ENCODE data around the gene SBK3. TPM values are rescaled to one million over a fixed set of nuclear protein-coding genes. Genes with fewer than 3 reads are reported as not detected.

Gene SBK3
- total RNA-seq, 1 donor from 2014 or later, result 3.6 TPM

GRCh38 chr19:55492362-55492944, 52.9 kb downstream of the SBK3 start:
- Mint-ChIP-seq H3K9me3 (ENCODE audit: unreplicated experiment) (no peaks in the 10 kb centered on the region), H3K27ac (ENCODE audit: unreplicated experiment) (no peak overlapping the region), H3K4me1 (ENCODE audit: unreplicated experiment) (peaks cover 3% of the 10 kb centered on the region), H3K4me3 (ENCODE audit: unreplicated experiment) (no peak overlapping the region), H3K27me3 (ENCODE audit: unreplicated experiment) (peaks cover 2% of the 10 kb centered on the region), H3K36me3 (ENCODE audit: low read depth, unreplicated experiment) (no peaks in the 10 kb centered on the region)
- no peak for DNase-seq (ENCODE audit: low spot score)
- TF ChIP-seq CTCF (IDR thresholded peaks at IDR 0.05; ENCODE audit: unreplicated experiment), result no peak

GRCh38 chr19:55491546-55492360, 53.6 kb downstream of the SBK3 start:
- no peak for TF ChIP-seq CTCF (IDR thresholded peaks at IDR 0.05; ENCODE audit: unreplicated experiment)
- Mint-ChIP-seq H3K36me3 (ENCODE audit: low read depth, unreplicated experiment) (no peaks in the 10 kb centered on the region), H3K4me3 (ENCODE audit: unreplicated experiment) (no peak overlapping the region), H3K27ac (ENCODE audit: unreplicated experiment) (no peak overlapping the region), H3K9me3 (ENCODE audit: unreplicated experiment) (no peaks in the 10 kb centered on the region), H3K4me1 (ENCODE audit: unreplicated experiment) (peaks cover 9% of the 10 kb centered on the region), H3K27me3 (ENCODE audit: unreplicated experiment) (peaks cover 2% of the 10 kb centered on the region)
- DNase-seq (ENCODE audit: low spot score), result no peak

Other genes starting within 250 kb of the SBK3 start
- not detected for gene TMEM150B, start 220.2 kb downstream of the SBK3 start, total RNA-seq (ENCODE audit: unreplicated experiment)
- gene KMT5C, start 205.7 kb downstream of the SBK3 start, total RNA-seq (ENCODE audit: unreplicated experiment), result 18.4 TPM
- not detected for gene COX6B2, start 190.8 kb downstream of the SBK3 start, total RNA-seq (ENCODE audit: unreplicated experiment)
- not detected for gene GARIN5B, start 182.3 kb downstream of the SBK3 start, total RNA-seq (ENCODE audit: unreplicated experiment)
- 0.21 TPM for gene IL11, start 175.1 kb downstream of the SBK3 start, total RNA-seq (ENCODE audit: unreplicated experiment)
- not detected for gene TMEM190, start 168.7 kb downstream of the SBK3 start, total RNA-seq (ENCODE audit: unreplicated experiment)
- gene TMEM238, start 161.3 kb downstream of the SBK3 start, total RNA-seq (ENCODE audit: unreplicated experiment), result 0.64 TPM
- 3,792 TPM for gene RPL28, start 159.6 kb downstream of the SBK3 start, total RNA-seq (ENCODE audit: unreplicated experiment)
- 56.2 TPM for gene UBE2S, start 137.8 kb downstream of the SBK3 start, total RNA-seq (ENCODE audit: unreplicated experiment)
- not detected for gene SHISA7, start 102.2 kb downstream of the SBK3 start, total RNA-seq (ENCODE audit: unreplicated experiment)
- gene ISOC2, start 83.9 kb downstream of the SBK3 start, total RNA-seq (ENCODE audit: unreplicated experiment), result 20.2 TPM
- gene C19orf85, start 80.8 kb downstream of the SBK3 start, total RNA-seq (ENCODE audit: unreplicated experiment), result not detected
- 8.7 TPM for gene ZNF628, start 68.9 kb downstream of the SBK3 start, total RNA-seq (ENCODE audit: unreplicated experiment)
- 37.7 TPM for gene NAT14, start 60.4 kb downstream of the SBK3 start, total RNA-seq (ENCODE audit: unreplicated experiment)
- 0.95 TPM for gene SSC5D, start 57.1 kb downstream of the SBK3 start, total RNA-seq (ENCODE audit: unreplicated experiment)
- 0.69 TPM for gene SBK2, start 8.4 kb downstream of the SBK3 start, total RNA-seq (ENCODE audit: unreplicated experiment)
- 36.4 TPM for gene ZNF579, start 35.3 kb upstream of the SBK3 start, total RNA-seq (ENCODE audit: unreplicated experiment)
- 21.5 TPM for gene FIZ1, start 54.0 kb upstream of the SBK3 start, total RNA-seq (ENCODE audit: unreplicated experiment)
- gene ZNF524, start 54.7 kb upstream of the SBK3 start, total RNA-seq (ENCODE audit: unreplicated experiment), result 9.3 TPM
- gene ZNF865, start 60.1 kb upstream of the SBK3 start, total RNA-seq (ENCODE audit: unreplicated experiment), result 14.5 TPM
- 6.8 TPM for gene ZNF784, start 79.0 kb upstream of the SBK3 start, total RNA-seq (ENCODE audit: unreplicated experiment)
- 34.0 TPM for gene ZNF580, start 95.5 kb upstream of the SBK3 start, total RNA-seq (ENCODE audit: unreplicated experiment)
- 47.2 TPM for gene ZNF581, start 98.1 kb upstream of the SBK3 start, total RNA-seq (ENCODE audit: unreplicated experiment)
- gene CCDC106, start 102.7 kb upstream of the SBK3 start, total RNA-seq (ENCODE audit: unreplicated experiment), result 20.1 TPM
- 219 TPM for gene U2AF2, start 109.5 kb upstream of the SBK3 start, total RNA-seq (ENCODE audit: unreplicated experiment)
- 250 TPM for gene EPN1, start 129.7 kb upstream of the SBK3 start, total RNA-seq (ENCODE audit: unreplicated experiment)
- gene NLRP9, start 192.9 kb upstream of the SBK3 start, total RNA-seq (ENCODE audit: unreplicated experiment), result not detected
- gene RFPL4A, start 213.6 kb upstream of the SBK3 start, total RNA-seq (ENCODE audit: unreplicated experiment), result not detected
- not detected for gene RFPL4AL1, start 223.6 kb upstream of the SBK3 start, total RNA-seq (ENCODE audit: unreplicated experiment)